Thoracic aorta (tissue), 2 donors: ENCODE data around the gene SCN5A. TPM values are rescaled to one million over a fixed set of nuclear protein-coding genes. Genes with fewer than 3 reads are reported as not detected.

Experiments
- ATAC-seq: fragments of 150-250 bp; one replicate; pipeline ENCODE4 v1.8.0; 2017; ENCODE audit warnings: low read depth; ENCODE audit not compliant: insufficient number of reproducible peaks, low FRiP score
- DNase-seq: peaks from one replicate; pipeline ENCODE4 v3.0.0-alpha.2; 2020; ENCODE audit warnings: low spot score
- H3K27ac ChIP-seq, 2 donors: fragments of 200-600 bp; sonication (generic); 1 replicate in 1 of 2; 2 replicates in 1 of 2; pipeline ENCODE4 v1.5.1; 2016; ENCODE audit warnings: mild to moderate bottlenecking in 2 of 2, moderate library complexity in 2 of 2
- H3K27me3 ChIP-seq: fragments of 200-600 bp; sonication (generic); replicated peaks from 2 replicates; pipeline ENCODE4 v1.6.0; 2016; ENCODE audit warnings: mild to moderate bottlenecking; ENCODE audit not compliant: insufficient read depth
- H3K36me3 ChIP-seq: fragments of 200-600 bp; sonication (generic); one replicate; pipeline ENCODE4 v1.5.1; 2016
- H3K4me1 ChIP-seq, 2 donors: fragments of 200-600 bp; sonication (generic); 1 replicate in 1 of 2; 2 replicates in 1 of 2; pipeline versions ENCODE4 v1.5.1 to v1.6.0; 2016; ENCODE audit warnings: low read depth in 2 of 2, mild to moderate bottlenecking in 1 of 2; ENCODE audit not compliant: control insufficient read depth in 1 of 2
- H3K4me3 ChIP-seq: fragments of 200-600 bp; sonication (generic); 2 replicates; pipeline ENCODE4 v1.5.1; 2016; ENCODE audit warnings: mild to moderate bottlenecking
- H3K9me3 ChIP-seq: fragments of 200-600 bp; sonication (generic); 2 replicates; pipeline ENCODE4 v1.5.1; 2016
- CTCF ChIP-seq: fragments of 200-600 bp; sonication (generic); IDR thresholded peaks from one replicate; pipeline ENCODE4 v1.5.1; 2019; ENCODE audit warnings: antibody characterized with exemption
- total RNA-seq, 2 donors: library from RNA; depleted of rRNA; stranded (reverse); fragments of >200 nt; gene quantifications; one replicate each; pipeline versions ENCODE4 v1.1.0 to v1.2.3, GENCODE V29; 2016

Gene SCN5A
- total RNA-seq, 2 donors from 2014 or later, result 5.4 to 14.4 TPM

GRCh38 chr3:38507120-38507519, 142.4 kb downstream of the SCN5A start:
- ATAC-seq, result no peak
- H3K4me1 ChIP-seq, result peaks cover 0 to 5% of the 10 kb centered on the region in 2 donors
- no peaks in the 10 kb centered on the region for H3K9me3 ChIP-seq
- H3K36me3 ChIP-seq, result peaks cover 9% of the 10 kb centered on the region
- no peak for DNase-seq
- H3K27ac ChIP-seq, result no peak overlapping the region
- no peak for TF ChIP-seq CTCF
- no peaks in the 10 kb centered on the region for H3K27me3 ChIP-seq
- no peak overlapping the region for H3K4me3 ChIP-seq

- Histone ChIP-seq H3K27ac (peak overlapping the region in 1 of 2 donors; percentile 9), H3K9me3 (no peaks in the 10 kb centered on the region)
- no peak for TF ChIP-seq CTCF
Measured at GRCh38 chr3:38500688-38501417, 148.6 kb downstream of the SCN5A start.

More at GRCh38 chr3:38500688-38501417, 148.6 kb downstream of the SCN5A start:
- H3K4me3 ChIP-seq, result no peak overlapping the region
- ATAC-seq (no peak), DNase-seq (no peak)
- H3K36me3 ChIP-seq, result peaks cover 5% of the 10 kb centered on the region
- no peaks in the 10 kb centered on the region for H3K27me3 ChIP-seq
- peaks cover 3 to 6% of the 10 kb centered on the region in 2 donors for H3K4me1 ChIP-seq

Other genes starting within 250 kb of the SCN5A start
- gene ACVR2B, start 195.8 kb downstream of the SCN5A start, total RNA-seq, result 1 to 10 TPM; 3.7 to 4.0 TPM
- 10 to 100 TPM; 14.9 to 16.3 TPM for gene EXOG, start 153.3 kb downstream of the SCN5A start, total RNA-seq
- gene SCN10A, start 166.5 kb upstream of the SCN5A start, total RNA-seq, result not detected